Measurements from ENCODE around the gene ST6GALNAC1. TPM values are rescaled to one million over a fixed set of nuclear protein-coding genes. Genes with fewer than 3 reads are reported as not detected.
A peak's percentile ranks its signal among the peaks of the same experiment; 100 is the strongest.

The ST6GALNAC1 gene
- total and polyA plus RNA-seq, 4 donors = 1.1 to 9.4 (median 1.9) TPM

DNA sequence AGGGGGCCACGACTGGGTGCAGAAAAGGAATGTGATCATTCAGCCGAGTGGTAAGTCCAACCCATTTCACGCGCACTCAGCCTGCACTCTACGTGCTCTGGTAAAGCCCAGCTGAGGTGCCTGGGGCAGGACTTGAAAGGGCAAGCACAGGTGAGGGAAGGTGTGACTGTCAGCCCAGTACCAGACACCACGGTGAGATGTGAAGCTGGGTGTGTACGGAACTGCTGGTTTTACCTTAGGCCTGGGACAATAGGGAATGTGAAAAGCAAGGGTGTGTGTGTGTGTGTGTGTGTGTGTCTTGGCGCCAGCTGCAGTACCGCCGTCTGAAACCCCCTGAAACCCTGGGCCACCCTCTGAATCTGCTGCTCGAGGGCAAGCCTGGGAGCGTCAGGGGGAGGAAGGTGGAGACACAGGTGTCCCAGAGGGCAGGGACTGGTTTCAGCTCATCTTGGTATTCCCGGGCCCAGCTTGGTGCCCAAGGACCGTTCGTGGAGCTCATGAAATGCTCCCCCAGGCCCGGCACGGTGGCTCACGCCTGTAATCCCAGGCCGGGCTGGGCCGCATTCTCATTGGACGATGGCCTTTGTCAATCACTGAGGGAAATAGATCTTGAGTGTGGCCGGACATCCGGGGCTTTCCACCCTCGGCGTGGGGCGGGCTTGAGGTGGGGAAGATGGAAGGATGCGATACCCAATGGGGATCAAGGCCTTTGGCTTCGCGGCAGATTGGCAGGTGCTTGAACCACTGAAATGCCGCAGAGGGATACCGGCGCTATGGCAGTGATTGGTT, 27.8 kb upstream of the ST6GALNAC1 start:
- peak; percentile 99 to 100 for DNase-seq
- ATAC-seq (ENCODE audit: low FRiP score) = peak; percentile 99
- peak overlapping the region in 1 of 2 donors; percentile 7 for H3K27ac ChIP-seq (ENCODE audit: low read depth in 1 of 2, low read length in 2 of 2)
- no peaks in the 10 kb centered on the region for H3K27me3 ChIP-seq (ENCODE audit: control insufficient read depth in 1 of 2, insufficient read depth in 2 of 2, low read length in 1 of 2)
- intact Hi-C loops (cut with DNase I) = loop anchor here (5.0 kb wide), 1 partner anchor 46 kb away; no protein-coding TSS in a partner anchor
- WGBS, 2 donors = 10 to 13% methylated on average over 32 of the region's 32 CpGs
- H3K4me3 ChIP-seq (ENCODE audit: low read length in 2 of 2) = no peak overlapping the region
- H3K9me3 ChIP-seq (ENCODE audit: control insufficient read depth, low read length) = no peaks in the 10 kb centered on the region
- H3K36me3 ChIP-seq (ENCODE audit: control insufficient read depth in 1 of 2, insufficient read depth in 2 of 2, low read length in 1 of 2) = no peaks in the 10 kb centered on the region
- H3K4me1 ChIP-seq (ENCODE audit: control insufficient read depth in 1 of 2, insufficient read depth in 2 of 2, low read length in 2 of 2) = no peaks in the 10 kb centered on the region

DNA sequence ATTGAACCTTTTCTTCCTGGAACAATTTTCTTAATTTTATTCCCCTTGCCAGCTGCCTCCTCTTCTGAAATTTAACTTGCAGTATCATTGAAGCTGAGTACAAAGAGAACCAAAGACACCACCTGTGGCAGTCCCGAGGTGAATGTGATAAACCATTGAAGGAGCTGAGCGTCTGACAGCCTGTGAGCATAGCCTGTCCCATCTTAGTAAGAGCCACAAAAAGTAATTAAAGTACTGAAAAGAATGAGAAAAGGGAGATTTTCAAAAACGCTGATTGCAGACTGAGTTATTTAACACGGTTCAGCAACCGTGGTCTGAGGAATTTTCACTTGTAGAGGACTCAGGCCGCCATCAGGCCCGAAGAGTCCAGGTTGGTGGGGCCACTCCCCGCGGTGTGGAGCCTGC, 27.2 kb upstream of the ST6GALNAC1 start:
- intact Hi-C loops (cut with DNase I) = loop anchor here (5.0 kb wide), 1 partner anchor 47 kb away; no protein-coding TSS in a partner anchor
- Histone ChIP-seq H3K27me3 (ENCODE audit: control insufficient read depth in 1 of 2, insufficient read depth in 2 of 2, low read length in 1 of 2) (no peaks in the 10 kb centered on the region), H3K36me3 (ENCODE audit: control insufficient read depth in 1 of 2, insufficient read depth in 2 of 2, low read length in 1 of 2) (no peaks in the 10 kb centered on the region), H3K9me3 (ENCODE audit: control insufficient read depth, low read length) (no peaks in the 10 kb centered on the region), H3K27ac (ENCODE audit: low read depth in 1 of 2, low read length in 2 of 2) (no peak overlapping the region), H3K4me1 (ENCODE audit: control insufficient read depth in 1 of 2, insufficient read depth in 2 of 2, low read length in 2 of 2) (no peaks in the 10 kb centered on the region), H3K4me3 (ENCODE audit: low read length in 2 of 2) (no peak overlapping the region)
- ATAC-seq (ENCODE audit: low FRiP score) (no peak), DNase-seq (no peak)
- WGBS, 2 donors = 49 to 54% methylated on average over 9 of the region's 9 CpGs

DNA sequence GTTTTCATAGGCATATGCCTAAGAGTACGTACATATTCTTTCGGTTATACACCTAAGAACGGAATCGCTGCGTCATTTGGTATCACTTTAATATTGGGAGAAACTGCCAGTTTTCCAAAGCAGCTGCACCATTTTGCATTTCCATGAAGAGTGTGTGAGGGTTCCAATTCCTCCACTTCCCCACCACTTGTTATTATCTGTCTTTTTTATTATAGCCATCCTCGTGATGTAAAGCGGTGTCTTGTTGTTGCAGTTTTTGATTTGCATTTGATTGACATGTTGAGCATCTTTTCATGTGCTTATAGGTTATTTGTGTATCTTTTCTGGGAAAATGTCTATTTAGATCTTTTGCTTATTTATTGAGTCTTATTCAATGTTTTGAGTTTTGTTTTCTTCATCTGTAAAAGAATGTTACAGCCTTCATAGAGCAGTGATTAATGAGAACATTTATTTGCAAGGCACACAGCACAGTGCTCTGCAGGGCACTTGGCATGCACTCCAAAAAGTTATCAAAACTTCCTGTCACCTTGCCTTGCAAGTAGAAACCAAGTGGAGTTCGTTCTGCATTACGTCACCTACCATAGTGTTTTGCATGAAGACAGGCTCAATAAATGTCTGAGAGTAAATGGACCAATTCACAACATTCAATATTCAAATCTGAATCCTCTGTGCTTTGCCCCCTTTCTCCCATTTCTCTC, 26.6 kb upstream of the ST6GALNAC1 start:
- no peak overlapping the region for H3K4me3 ChIP-seq (ENCODE audit: low read length in 2 of 2)
- WGBS, 2 donors = 82 to 84% methylated on average over 9 of the region's 9 CpGs
- H3K27ac ChIP-seq (ENCODE audit: low read depth in 1 of 2, low read length in 2 of 2) = no peak overlapping the region
- no peaks in the 10 kb centered on the region for H3K36me3 ChIP-seq (ENCODE audit: control insufficient read depth in 1 of 2, insufficient read depth in 2 of 2, low read length in 1 of 2)
- intact Hi-C loops (cut with DNase I) = loop anchor here (5.0 kb wide), 1 partner anchor 47 kb away; no protein-coding TSS in a partner anchor
- H3K27me3 ChIP-seq (ENCODE audit: control insufficient read depth in 1 of 2, insufficient read depth in 2 of 2, low read length in 1 of 2) = no peaks in the 10 kb centered on the region
- no peaks in the 10 kb centered on the region for H3K4me1 ChIP-seq (ENCODE audit: control insufficient read depth in 1 of 2, insufficient read depth in 2 of 2, low read length in 2 of 2)
- H3K9me3 ChIP-seq (ENCODE audit: control insufficient read depth, low read length) = no peaks in the 10 kb centered on the region
- ATAC-seq (ENCODE audit: low FRiP score) (no peak), DNase-seq (no peak)

DNA sequence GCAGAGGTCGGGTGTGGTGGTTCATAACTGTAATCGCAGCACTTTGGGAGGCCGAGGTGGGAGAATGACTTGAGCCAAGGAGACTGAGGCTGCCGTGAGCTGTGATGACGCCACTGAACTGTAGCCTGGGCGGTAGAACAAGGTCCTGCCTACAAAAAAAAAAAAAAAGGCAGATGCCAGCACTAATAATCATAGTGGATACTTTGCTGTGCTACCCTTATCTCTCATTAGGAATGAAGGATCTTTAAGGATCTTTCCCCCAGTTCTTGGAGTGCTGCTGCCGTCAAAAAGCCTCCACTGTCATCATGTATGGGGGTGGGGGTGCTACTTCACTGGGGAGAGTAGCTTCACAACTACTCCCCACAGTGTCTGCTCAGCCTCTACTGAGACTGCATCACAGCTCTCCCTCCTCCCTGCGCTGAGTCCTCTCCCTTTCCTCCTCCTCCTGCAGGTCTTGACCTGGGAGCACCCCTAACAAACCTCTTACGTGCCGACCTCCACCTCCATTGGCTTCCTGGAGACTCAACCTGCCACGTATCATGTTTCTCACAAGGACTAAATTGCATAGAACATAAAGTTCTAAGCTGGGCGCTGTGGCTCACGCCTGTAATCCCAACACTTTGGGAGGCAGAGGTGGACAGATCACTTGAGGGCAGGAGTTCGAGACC, 24.4 kb upstream of the ST6GALNAC1 start:
- DNase-seq = no peak
- no peak overlapping the region for H3K4me3 ChIP-seq (ENCODE audit: low read length in 2 of 2)
- H3K4me1 ChIP-seq (ENCODE audit: control insufficient read depth in 1 of 2, insufficient read depth in 2 of 2, low read length in 2 of 2) = no peaks in the 10 kb centered on the region

GRCh38 chr17:76667491-76667755, 23.9 kb upstream of the ST6GALNAC1 start:
- Histone ChIP-seq H3K9me3 (ENCODE audit: control insufficient read depth, low read length) (no peaks in the 10 kb centered on the region), H3K4me3 (ENCODE audit: low read length in 2 of 2) (no peak overlapping the region), H3K27ac (ENCODE audit: low read depth in 1 of 2, low read length in 2 of 2) (no peak overlapping the region), H3K36me3 (ENCODE audit: control insufficient read depth in 1 of 2, insufficient read depth in 2 of 2, low read length in 1 of 2) (no peaks in the 10 kb centered on the region), H3K4me1 (ENCODE audit: control insufficient read depth in 1 of 2, insufficient read depth in 2 of 2, low read length in 2 of 2) (no peaks in the 10 kb centered on the region), H3K27me3 (ENCODE audit: control insufficient read depth in 1 of 2, insufficient read depth in 2 of 2, low read length in 1 of 2) (no peaks in the 10 kb centered on the region)
- WGBS, 2 donors = 52 to 57% methylated on average over 2 of the region's 2 CpGs
- DNase-seq (no peak), ATAC-seq (ENCODE audit: low FRiP score) (no peak)
- intact Hi-C loops (cut with DNase I) = no loop called here

More for the DNA sequence above, 24.4 kb upstream of the ST6GALNAC1 start:
- H3K36me3 ChIP-seq (ENCODE audit: control insufficient read depth in 1 of 2, insufficient read depth in 2 of 2, low read length in 1 of 2) = no peaks in the 10 kb centered on the region
- ATAC-seq (ENCODE audit: low FRiP score) = no peak
- intact Hi-C loops (cut with DNase I) = no loop called here
- WGBS, 2 donors = 66 to 73% methylated on average over 14 of the region's 14 CpGs
- no peaks in the 10 kb centered on the region for H3K27me3 ChIP-seq (ENCODE audit: control insufficient read depth in 1 of 2, insufficient read depth in 2 of 2, low read length in 1 of 2)
- H3K9me3 ChIP-seq (ENCODE audit: control insufficient read depth, low read length) = no peaks in the 10 kb centered on the region
- H3K27ac ChIP-seq (ENCODE audit: low read depth in 1 of 2, low read length in 2 of 2) = no peak overlapping the region

DNA sequence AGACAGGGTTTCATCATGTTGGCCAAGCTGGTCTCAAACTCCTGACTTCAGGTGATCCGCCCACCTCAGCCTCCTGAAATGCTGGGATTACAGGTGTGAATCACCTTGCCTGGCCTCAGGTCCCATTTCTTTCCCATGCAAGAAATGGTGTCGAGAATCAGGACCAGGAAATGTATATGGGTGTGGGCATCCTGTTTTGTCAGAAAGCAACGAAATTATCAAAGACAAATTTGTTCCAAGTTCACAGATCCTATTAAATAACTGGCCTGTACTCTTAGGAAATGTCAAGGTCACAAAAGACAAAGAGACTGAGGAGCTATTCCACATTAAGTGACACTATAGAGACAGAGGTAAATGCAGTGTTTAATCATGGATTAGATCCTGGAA, 17.1 kb upstream of the ST6GALNAC1 start:
- WGBS, 2 donors = 68 to 70% methylated on average over 3 of the region's 3 CpGs
- intact Hi-C loops (cut with DNase I) = no loop called here
- no peak for ATAC-seq (ENCODE audit: low FRiP score)

GRCh38 chr17:76659928-76660655, 16.5 kb upstream of the ST6GALNAC1 start:
- intact Hi-C loops (cut with DNase I) = no loop called here
- DNase-seq = no peak
- 59 to 71% methylated on average over 13 of the region's 13 CpGs for WGBS, 2 donors

More for the DNA sequence above, 17.1 kb upstream of the ST6GALNAC1 start:
- H3K27ac ChIP-seq (ENCODE audit: low read depth in 1 of 2, low read length in 2 of 2) = no peak overlapping the region
- no peaks in the 10 kb centered on the region for H3K4me1 ChIP-seq (ENCODE audit: control insufficient read depth in 1 of 2, insufficient read depth in 2 of 2, low read length in 2 of 2)
- no peaks in the 10 kb centered on the region for H3K27me3 ChIP-seq (ENCODE audit: control insufficient read depth in 1 of 2, insufficient read depth in 2 of 2, low read length in 1 of 2)
- no peak overlapping the region for H3K4me3 ChIP-seq (ENCODE audit: low read length in 2 of 2)
- no peak for DNase-seq
- H3K9me3 ChIP-seq (ENCODE audit: control insufficient read depth, low read length) = no peaks in the 10 kb centered on the region
- no peaks in the 10 kb centered on the region for H3K36me3 ChIP-seq (ENCODE audit: control insufficient read depth in 1 of 2, insufficient read depth in 2 of 2, low read length in 1 of 2)

GRCh38 chr17:76658242-76658662, 14.7 kb upstream of the ST6GALNAC1 start:
- 78 to 79% methylated on average over 5 of the region's 5 CpGs for WGBS, 2 donors
- no peak overlapping the region for H3K27ac ChIP-seq (ENCODE audit: low read depth in 1 of 2, low read length in 2 of 2)
- DNase-seq = no peak

More at GRCh38 chr17:76659928-76660655, 16.5 kb upstream of the ST6GALNAC1 start:
- Histone ChIP-seq H3K36me3 (ENCODE audit: control insufficient read depth in 1 of 2, insufficient read depth in 2 of 2, low read length in 1 of 2) (no peaks in the 10 kb centered on the region), H3K27ac (ENCODE audit: low read depth in 1 of 2, low read length in 2 of 2) (no peak overlapping the region), H3K4me1 (ENCODE audit: control insufficient read depth in 1 of 2, insufficient read depth in 2 of 2, low read length in 2 of 2) (no peaks in the 10 kb centered on the region), H3K4me3 (ENCODE audit: low read length in 2 of 2) (no peak overlapping the region), H3K9me3 (ENCODE audit: control insufficient read depth, low read length) (no peaks in the 10 kb centered on the region), H3K27me3 (ENCODE audit: control insufficient read depth in 1 of 2, insufficient read depth in 2 of 2, low read length in 1 of 2) (no peaks in the 10 kb centered on the region)
- no peak for ATAC-seq (ENCODE audit: low FRiP score)

More at GRCh38 chr17:76658242-76658662, 14.7 kb upstream of the ST6GALNAC1 start:
- no peaks in the 10 kb centered on the region for H3K9me3 ChIP-seq (ENCODE audit: control insufficient read depth, low read length)
- no peaks in the 10 kb centered on the region for H3K4me1 ChIP-seq (ENCODE audit: control insufficient read depth in 1 of 2, insufficient read depth in 2 of 2, low read length in 2 of 2)
- no peaks in the 10 kb centered on the region for H3K27me3 ChIP-seq (ENCODE audit: control insufficient read depth in 1 of 2, insufficient read depth in 2 of 2, low read length in 1 of 2)
- ATAC-seq (ENCODE audit: low FRiP score) = no peak
- H3K36me3 ChIP-seq (ENCODE audit: control insufficient read depth in 1 of 2, insufficient read depth in 2 of 2, low read length in 1 of 2) = no peaks in the 10 kb centered on the region
- no peak overlapping the region for H3K4me3 ChIP-seq (ENCODE audit: low read length in 2 of 2)
- intact Hi-C loops (cut with DNase I) = no loop called here
